Measurements from ENCODE around the gene SLC27A6. TPM values are rescaled to one million over a fixed set of nuclear protein-coding genes. Genes with fewer than 3 reads are reported as not detected.

The SLC27A6 gene
- total and polyA plus RNA-seq, 2 donors (not counting 1 experiment from before 2014, with no cell fraction given) = not detected

- ATAC-seq (ENCODE audit: low read depth) = no peak
- Mint-ChIP-seq H3K27ac (no peak overlapping the region), H3K4me1 (no peaks in the 10 kb centered on the region), H3K9me3 (ENCODE audit: insufficient read depth) (no peaks in the 10 kb centered on the region), H3K27me3 (peaks cover 3% of the 10 kb centered on the region), H3K4me3 (no peak overlapping the region)
- peaks cover 0 to 5% (median 0%) of the 10 kb centered on the region in 3 donors for H3K9me3 ChIP-seq (ENCODE audit: control extremely low read depth in 1 of 3, control insufficient read depth in 2 of 3, insufficient read depth in 1 of 3, low read length in 2 of 3)
- no peak for DNase-seq
- H3K27me3 ChIP-seq (replicated peaks in 1 of 4; ENCODE audit: control extremely low read depth in 1 of 4, control insufficient read depth in 3 of 4, insufficient read depth in 4 of 4, low read length in 3 of 4) = no peaks in the 10 kb centered on the region
- no peak overlapping the region for H3K27ac ChIP-seq (ENCODE audit: low read length in 2 of 2)
- ChIA-PET POLR2A (no interaction called here), CTCF (no interaction called here)
- no peaks in the 10 kb centered on the region for H3K79me2 ChIP-seq (ENCODE audit: control insufficient read depth, insufficient read depth, low read length)
- no CpG with 5 or more reads among the region's 2 CpGs for WGBS (ENCODE audit: insufficient coverage)
- TF ChIP-seq, protein P1, sequence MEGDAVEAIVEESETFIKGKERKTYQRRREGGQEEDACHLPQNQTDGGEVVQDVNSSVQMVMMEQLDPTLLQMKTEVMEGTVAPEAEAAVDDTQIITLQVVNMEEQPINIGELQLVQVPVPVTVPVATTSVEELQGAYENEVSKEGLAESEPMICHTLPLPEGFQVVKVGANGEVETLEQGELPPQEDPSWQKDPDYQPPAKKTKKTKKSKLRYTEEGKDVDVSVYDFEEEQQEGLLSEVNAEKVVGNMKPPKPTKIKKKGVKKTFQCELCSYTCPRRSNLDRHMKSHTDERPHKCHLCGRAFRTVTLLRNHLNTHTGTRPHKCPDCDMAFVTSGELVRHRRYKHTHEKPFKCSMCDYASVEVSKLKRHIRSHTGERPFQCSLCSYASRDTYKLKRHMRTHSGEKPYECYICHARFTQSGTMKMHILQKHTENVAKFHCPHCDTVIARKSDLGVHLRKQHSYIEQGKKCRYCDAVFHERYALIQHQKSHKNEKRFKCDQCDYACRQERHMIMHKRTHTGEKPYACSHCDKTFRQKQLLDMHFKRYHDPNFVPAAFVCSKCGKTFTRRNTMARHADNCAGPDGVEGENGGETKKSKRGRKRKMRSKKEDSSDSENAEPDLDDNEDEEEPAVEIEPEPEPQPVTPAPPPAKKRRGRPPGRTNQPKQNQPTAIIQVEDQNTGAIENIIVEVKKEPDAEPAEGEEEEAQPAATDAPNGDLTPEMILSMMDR (IDR thresholded peaks at IDR 0.05) = no peak
- TF ChIP-seq EZH2 (IDR thresholded peaks at IDR 0.05; ENCODE audit: borderline replicate concordance, insufficient read depth, low read depth, low read length, poor library complexity, severe bottlenecking) = no peak
- intact Hi-C loops (cut with micrococcal nuclease) = no loop called here
- H2AFZ ChIP-seq (ENCODE audit: insufficient read depth, low read depth, low read length, poor library complexity, severe bottlenecking) = no peak overlapping the region
- no peaks in the 10 kb centered on the region for H3K4me1 ChIP-seq (ENCODE audit: control insufficient read depth in 2 of 2, insufficient read depth in 2 of 2, low read length in 2 of 2)
- H3K9ac ChIP-seq (ENCODE audit: low read length) = no peak overlapping the region
- H3K36me3 ChIP-seq (replicated peaks in 1 of 2; ENCODE audit: control extremely low read depth in 1 of 2, control insufficient read depth in 1 of 2, extremely low read depth in 1 of 2, insufficient read depth in 2 of 2, low read length in 1 of 2) = no peaks in the 10 kb centered on the region
- no peak overlapping the region for H3K4me3 ChIP-seq (ENCODE audit: control extremely low read depth in 1 of 5, extremely low read depth in 1 of 5, insufficient read depth in 1 of 5, low read depth in 2 of 5, low read length in 4 of 5)
- no peaks in the 10 kb centered on the region for H4K20me1 ChIP-seq (ENCODE audit: control insufficient read depth, insufficient read depth, low read length, poor library complexity, severe bottlenecking)
- H3K4me2 ChIP-seq (replicated peaks; ENCODE audit: low read depth, low read length, poor library complexity, severe bottlenecking) = no peak overlapping the region
Observed at GRCh38 chr5:129049126-129049799, 84.0 kb downstream of the SLC27A6 start.

DNA sequence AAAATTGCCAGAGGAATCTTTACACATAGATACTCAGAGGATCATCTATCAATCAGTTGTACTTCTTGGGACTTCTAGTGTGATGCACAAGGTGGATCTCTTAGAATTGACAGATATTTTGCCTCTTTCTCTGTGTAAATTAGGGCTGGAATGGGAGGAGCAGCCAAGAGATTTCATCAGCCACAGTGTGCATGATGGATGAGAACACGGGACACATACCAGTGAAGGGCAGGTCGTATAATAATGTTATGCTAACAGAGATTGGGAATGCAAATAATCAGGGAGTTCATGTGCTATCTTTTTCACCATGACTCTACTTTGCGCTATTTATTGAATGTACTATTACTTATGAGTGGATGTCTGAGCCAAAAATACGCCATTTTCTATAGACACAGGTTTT, 86.0 kb downstream of the SLC27A6 start:
- no peak overlapping the region for H3K27ac Mint-ChIP-seq
- H3K4me3 ChIP-seq (ENCODE audit: control extremely low read depth in 1 of 5, extremely low read depth in 1 of 5, insufficient read depth in 1 of 5, low read depth in 2 of 5, low read length in 4 of 5) = no peak overlapping the region
- peaks cover under 1% of the 10 kb centered on the region for H3K9me3 Mint-ChIP-seq (ENCODE audit: insufficient read depth)
- ATAC-seq (ENCODE audit: low read depth) (no peak), DNase-seq (no peak)
- no peak overlapping the region for H2AFZ ChIP-seq (ENCODE audit: insufficient read depth, low read depth, low read length, poor library complexity, severe bottlenecking)
- H3K4me2 ChIP-seq (replicated peaks; ENCODE audit: low read depth, low read length, poor library complexity, severe bottlenecking) = no peak overlapping the region
- TF ChIP-seq, protein P1 (IDR thresholded peaks at IDR 0.05) = no peak
- WGBS (ENCODE audit: insufficient coverage) = no CpG with 5 or more reads among the region's 4 CpGs
- H3K27me3 Mint-ChIP-seq = peaks cover 4% of the 10 kb centered on the region
- CTCF ChIA-PET = no interaction called here
- POLR2A ChIA-PET = no interaction called here
- no peak overlapping the region for H3K4me3 Mint-ChIP-seq
- intact Hi-C loops (cut with micrococcal nuclease) = no loop called here
- H3K4me1 Mint-ChIP-seq = no peaks in the 10 kb centered on the region
- no peaks in the 10 kb centered on the region for H3K27me3 ChIP-seq (replicated peaks in 1 of 4; ENCODE audit: control extremely low read depth in 1 of 4, control insufficient read depth in 3 of 4, insufficient read depth in 4 of 4, low read length in 3 of 4)
- no peaks in the 10 kb centered on the region for H3K4me1 ChIP-seq (ENCODE audit: control insufficient read depth in 2 of 2, insufficient read depth in 2 of 2, low read length in 2 of 2)
- H3K9ac ChIP-seq (ENCODE audit: low read length) = no peak overlapping the region
- H3K36me3 ChIP-seq (replicated peaks in 1 of 2; ENCODE audit: control extremely low read depth in 1 of 2, control insufficient read depth in 1 of 2, extremely low read depth in 1 of 2, insufficient read depth in 2 of 2, low read length in 1 of 2) = no peaks in the 10 kb centered on the region
- no peak overlapping the region for H3K27ac ChIP-seq (ENCODE audit: low read length in 2 of 2)
- H4K20me1 ChIP-seq (ENCODE audit: control insufficient read depth, insufficient read depth, low read length, poor library complexity, severe bottlenecking) = no peaks in the 10 kb centered on the region
- no peaks in the 10 kb centered on the region for H3K79me2 ChIP-seq (ENCODE audit: control insufficient read depth, insufficient read depth, low read length)
- peaks cover 0 to 4% (median 0%) of the 10 kb centered on the region in 3 donors for H3K9me3 ChIP-seq (ENCODE audit: control extremely low read depth in 1 of 3, control insufficient read depth in 2 of 3, insufficient read depth in 1 of 3, low read length in 2 of 3)
